GM23248 (cell line): ENCODE results near the gene CAMKMT.

Experiments used
- EZH2 ChIP-seq: fragments of 200-600 bp; sonication (generic); IDR thresholded peaks from 2 replicates; pipeline ENCODE4 v1.6.1; 2018; ENCODE audit warnings: antibody characterized with exemption, mild to moderate bottlenecking; ENCODE audit not compliant: insufficient read depth, poor library complexity, severe bottlenecking
- EZH2phosphoT487 ChIP-seq: fragments of 200-600 bp; sonication (generic); IDR thresholded peaks from 2 replicates; pipeline ENCODE4 v1.6.1; 2018; ENCODE audit warnings: antibody characterized with exemption, moderate library complexity, mild to moderate bottlenecking, low read depth; ENCODE audit not compliant: insufficient read depth

DNA sequence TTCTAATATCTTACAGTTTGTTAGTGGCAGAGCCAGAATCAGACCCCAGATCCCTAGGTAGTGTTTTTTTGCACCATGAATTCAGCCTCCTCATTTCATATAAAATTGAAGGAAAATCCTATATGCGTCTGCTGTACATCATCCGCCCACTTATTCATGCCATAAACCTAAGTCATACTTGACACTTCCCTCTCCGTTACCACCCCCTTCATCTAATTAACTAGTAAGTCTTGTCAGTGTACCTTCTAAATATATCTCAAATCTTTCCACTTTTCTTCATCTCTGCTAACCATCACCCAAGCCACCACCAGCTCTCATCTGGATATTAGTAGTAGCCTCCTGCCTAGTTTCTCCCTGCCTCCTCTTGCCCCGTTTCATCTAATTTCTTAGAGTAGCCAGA lies 331.1 kb downstream of the CAMKMT start:
- TF ChIP-seq EZH2phosphoT487 (no peak), EZH2 (no peak)
